Esophagus muscularis mucosa (tissue), 4 donors: Measurements from ENCODE around the gene MARK1. TPM values are rescaled to one million over a fixed set of nuclear protein-coding genes. Genes with fewer than 3 reads are reported as not detected.

Experiments used
- DNase-seq: peaks from one replicate; pipeline ENCODE4 v3.0.0-alpha.2; 2017; ENCODE audit errors: extremely low spot score
- H3K27ac ChIP-seq, 4 donors: fragments of 200-600 bp; sonication (generic); replicated peaks in 1 of 4; 1 replicate in 3 of 4; 2 replicates in 1 of 4; pipeline ENCODE4 v1.5.1; 2016 to 2019; ENCODE audit warnings: mild to moderate bottlenecking in 1 of 4
- H3K27me3 ChIP-seq, 4 donors: fragments of 200-600 bp; sonication (generic); one replicate each; pipeline versions ENCODE4 v1.5.1 to v1.6.0; 2016 to 2019
- H3K36me3 ChIP-seq, 4 donors: fragments of 200-600 bp; sonication (generic); one replicate each; pipeline ENCODE4 v1.5.1; 2016 to 2019
- H3K4me1 ChIP-seq, 4 donors: fragments of 200-600 bp; sonication (generic); one replicate each; pipeline ENCODE4 v1.5.1; 2016 to 2019
- H3K4me3 ChIP-seq, 4 donors: fragments of 200-600 bp; sonication (generic); 1 replicate in 2 of 4; 2 replicates in 2 of 4; pipeline ENCODE4 v1.5.1; 2016 to 2019; ENCODE audit warnings: mild to moderate bottlenecking in 4 of 4, moderate library complexity in 1 of 4
- H3K9me3 ChIP-seq, 4 donors: fragments of 200-600 bp; sonication (generic); 1 replicate in 3 of 4; 2 replicates in 1 of 4; pipeline ENCODE4 v1.5.1; 2016 to 2019
- EP300 ChIP-seq: sonication (generic); formaldehyde crosslinking; IDR thresholded peaks from one replicate; pipeline ENCODE4 v1.6.1; 2017; ENCODE audit warnings: antibody characterized with exemption
- POLR2A ChIP-seq: fragments of 450-650 bp; IDR thresholded peaks from one replicate; pipeline ENCODE4 v1.6.1; 2017; ENCODE audit warnings: antibody characterized with exemption, moderate library complexity, mild to moderate bottlenecking, low read depth
- POLR2AphosphoS5 ChIP-seq, 2 donors: sonication (generic); formaldehyde crosslinking; IDR thresholded peaks; one replicate each; pipeline ENCODE4 v1.6.1; 2017; ENCODE audit warnings: antibody characterized with exemption in 2 of 2
- WGBS: methylation state at CpG from one replicate; pipeline ENCODE4 v1.1.5; 2018; 5-methylcytosine and 5-hydroxymethylcytosine counted together
- intact Hi-C: fragments of 100-400 bp; cut with DNase I; formaldehyde crosslinking; loops from one replicate; pipeline ENCODE4 v1.15.1; 2023
- total RNA-seq, 4 donors: library from RNA; depleted of rRNA; stranded (reverse); fragments of >200 nt; gene quantifications; one replicate each; pipeline versions ENCODE4 v1.1.0 to v1.2.1, GENCODE V29; 2016
- TF ChIP-seq, protein P1 (sequence below), 3 experiments: fragments of 200-600 bp in 2 of 3; fragments of 450-650 bp in 1 of 3; sonication (generic) in 2 of 3; IDR thresholded peaks; one replicate each; pipeline ENCODE4 v1.5.1; 2017 to 2019; ENCODE audit warnings: antibody characterized with exemption in 3 of 3, mild to moderate bottlenecking in 2 of 3, moderate library complexity in 1 of 3

MARK1 gene
- total RNA-seq, 4 donors from 2014 or later, result 16.7 to 24.4 (median 17.6) TPM

GRCh38 chr1:220694866-220695382 is 167.0 kb downstream of the MARK1 start:
- Histone ChIP-seq H3K9me3 (no peaks in the 10 kb centered on the region), H3K27me3 (no peaks in the 10 kb centered on the region), H3K4me1 (peaks cover under 1 to 18% (median 14%) of the 10 kb centered on the region in 4 donors), H3K4me3 (no peak overlapping the region), H3K36me3 (peaks cover 0 to 17% (median 13%) of the 10 kb centered on the region in 4 donors), H3K27ac (no peak overlapping the region)
- intact Hi-C loops, result loop anchor here (5.0 kb wide), 1 partner anchor 82 kb away; no protein-coding TSS in a partner anchor
- WGBS, result 94% methylated on average over 8 of the region's 8 CpGs
- DNase-seq, result peak; percentile 87
- TF ChIP-seq, protein P1, sequence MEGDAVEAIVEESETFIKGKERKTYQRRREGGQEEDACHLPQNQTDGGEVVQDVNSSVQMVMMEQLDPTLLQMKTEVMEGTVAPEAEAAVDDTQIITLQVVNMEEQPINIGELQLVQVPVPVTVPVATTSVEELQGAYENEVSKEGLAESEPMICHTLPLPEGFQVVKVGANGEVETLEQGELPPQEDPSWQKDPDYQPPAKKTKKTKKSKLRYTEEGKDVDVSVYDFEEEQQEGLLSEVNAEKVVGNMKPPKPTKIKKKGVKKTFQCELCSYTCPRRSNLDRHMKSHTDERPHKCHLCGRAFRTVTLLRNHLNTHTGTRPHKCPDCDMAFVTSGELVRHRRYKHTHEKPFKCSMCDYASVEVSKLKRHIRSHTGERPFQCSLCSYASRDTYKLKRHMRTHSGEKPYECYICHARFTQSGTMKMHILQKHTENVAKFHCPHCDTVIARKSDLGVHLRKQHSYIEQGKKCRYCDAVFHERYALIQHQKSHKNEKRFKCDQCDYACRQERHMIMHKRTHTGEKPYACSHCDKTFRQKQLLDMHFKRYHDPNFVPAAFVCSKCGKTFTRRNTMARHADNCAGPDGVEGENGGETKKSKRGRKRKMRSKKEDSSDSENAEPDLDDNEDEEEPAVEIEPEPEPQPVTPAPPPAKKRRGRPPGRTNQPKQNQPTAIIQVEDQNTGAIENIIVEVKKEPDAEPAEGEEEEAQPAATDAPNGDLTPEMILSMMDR (IDR thresholded peaks at IDR 0.05), result no peak
- TF ChIP-seq POLR2A (no peak), EP300 (no peak), POLR2AphosphoS5 (IDR thresholded peaks at IDR 0.05) (no peak)

DNA sequence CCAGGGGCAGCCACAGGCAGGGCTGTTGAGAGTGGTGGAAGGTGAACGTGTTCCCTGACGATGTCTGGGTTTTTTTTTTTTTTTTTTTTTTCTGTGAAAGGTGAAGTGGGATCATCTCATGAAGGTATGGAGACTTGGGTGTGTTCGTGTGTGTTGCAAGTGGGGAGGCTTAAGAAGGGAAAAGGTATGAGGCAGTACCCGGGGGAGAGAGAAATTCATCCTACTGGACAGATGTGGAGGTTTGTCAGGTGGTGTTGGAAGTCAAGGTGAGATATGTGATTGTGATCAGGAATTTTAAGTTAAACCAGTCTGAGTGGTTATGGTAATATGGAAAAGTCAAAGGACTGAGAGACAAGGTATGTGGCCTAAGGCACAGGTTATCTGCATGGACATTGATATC is 167.5 kb downstream of the MARK1 start:
- H3K4me3 ChIP-seq, result no peak overlapping the region
- peaks cover 5 to 18% (median 12%) of the 10 kb centered on the region in 4 donors for H3K4me1 ChIP-seq
- intact Hi-C loops, result no loop called here
- H3K9me3 ChIP-seq, result no peaks in the 10 kb centered on the region
- H3K27me3 ChIP-seq, result no peaks in the 10 kb centered on the region
- TF ChIP-seq POLR2A (no peak), POLR2AphosphoS5 (IDR thresholded peaks at IDR 0.05) (no peak), EP300 (no peak)
- TF ChIP-seq, protein P1 (IDR thresholded peaks at IDR 0.05), result no peak
- no peak for DNase-seq
- 92% methylated on average over 4 of the region's 4 CpGs for WGBS
- H3K27ac ChIP-seq, result no peak overlapping the region
- peaks cover 0 to 17% (median 13%) of the 10 kb centered on the region in 4 donors for H3K36me3 ChIP-seq

- Histone ChIP-seq H3K36me3 (peaks cover 0 to 17% (median 13%) of the 10 kb centered on the region in 4 donors), H3K27me3 (no peaks in the 10 kb centered on the region), H3K4me3 (no peak overlapping the region), H3K4me1 (peaks cover 3 to 18% (median 8%) of the 10 kb centered on the region in 4 donors), H3K9me3 (no peaks in the 10 kb centered on the region), H3K27ac (no peak overlapping the region)
- TF ChIP-seq POLR2AphosphoS5 (IDR thresholded peaks at IDR 0.05) (no peak), POLR2A (no peak)
- TF ChIP-seq, protein P1 (IDR thresholded peaks at IDR 0.05), result no peak
- DNase-seq, result peak; percentile 62
- WGBS, result 95% methylated on average over 16 of the region's 16 CpGs
- intact Hi-C loops, result no loop called here
Measured at GRCh38 chr1:220696226-220696862, 168.4 kb downstream of the MARK1 start.

DNA sequence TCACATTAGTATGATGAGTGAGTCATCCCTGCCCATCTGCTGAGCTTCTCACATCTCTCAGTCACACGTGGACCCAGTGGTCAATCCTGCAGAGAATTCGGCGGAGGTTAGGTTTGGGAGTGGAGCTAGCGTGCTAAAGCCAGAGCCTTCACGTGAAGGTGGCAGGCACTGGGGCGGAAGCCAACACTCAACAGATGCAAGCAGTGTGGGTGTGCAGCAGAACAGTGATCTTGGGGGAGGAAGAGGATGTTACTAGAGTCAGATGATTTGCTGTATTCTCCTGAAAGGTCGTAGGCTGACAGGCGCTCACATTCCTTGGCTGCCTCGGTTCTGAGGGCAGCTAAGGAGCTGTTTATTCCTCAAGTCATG is 168.9 kb downstream of the MARK1 start:
- no peaks in the 10 kb centered on the region for H3K9me3 ChIP-seq
- H3K27ac ChIP-seq, result no peak overlapping the region
- H3K27me3 ChIP-seq, result no peaks in the 10 kb centered on the region
- no peak for TF ChIP-seq POLR2A
- TF ChIP-seq POLR2AphosphoS5 (IDR thresholded peaks at IDR 0.05), result no peak
- TF ChIP-seq, protein P1 (IDR thresholded peaks at IDR 0.05), result no peak
- TF ChIP-seq EP300, result no peak
- DNase-seq, result peak; percentile 90
- H3K4me3 ChIP-seq, result no peak overlapping the region
- 65% methylated on average over 9 of the region's 9 CpGs for WGBS
- H3K36me3 ChIP-seq, result peaks cover 0 to 17% (median 13%) of the 10 kb centered on the region in 4 donors
- intact Hi-C loops, result no loop called here
- peaks cover 0 to 18% (median 8%) of the 10 kb centered on the region in 4 donors for H3K4me1 ChIP-seq
